Measurements from ENCODE around the gene ZNF235.
"Not testable (repeated sequence)": the region's sequence is repeated elsewhere in the genome, so short reads cannot be mapped to it uniquely, and the experiment has no call there.

ZNF235 gene

DNA sequence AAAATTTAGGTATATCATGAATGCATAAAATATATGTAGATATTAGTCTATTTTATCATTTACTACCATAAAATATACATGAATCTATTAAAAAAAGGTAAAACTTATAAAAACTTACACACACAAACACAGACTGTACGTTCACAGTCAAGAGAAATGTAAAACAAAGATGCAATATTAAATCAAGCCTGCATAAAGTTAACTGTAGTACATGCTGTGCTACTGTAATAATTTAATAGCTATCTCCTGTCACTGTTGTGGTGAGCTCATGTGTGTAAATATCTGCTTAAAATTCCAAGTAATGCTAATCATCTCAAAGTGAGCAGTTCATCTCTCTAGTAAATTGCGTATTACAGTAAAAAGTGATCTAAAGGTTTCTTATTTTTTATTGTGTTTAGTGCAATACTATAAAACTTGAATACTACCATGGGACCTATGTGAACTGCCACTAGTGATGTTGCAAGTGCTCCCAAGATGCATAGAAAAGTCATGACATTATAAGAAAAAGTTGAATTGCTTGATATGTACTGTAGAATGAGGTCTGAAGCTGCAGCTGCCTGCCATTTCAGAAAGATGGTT is 45.9 kb downstream of the ZNF235 start:
- no peak overlapping the region for H3K4me3 ChIP-seq (ENCODE audit: low read depth, low read length)
- no peak for DNase-seq (ENCODE audit: low read depth)

- no peak for DNase-seq (ENCODE audit: low read depth)
- no peak overlapping the region for H3K4me3 ChIP-seq (ENCODE audit: low read depth, low read length)
These were observed 46.7 kb downstream of the ZNF235 start for GRCh38 chr19:44258136-44258535.

- H3K4me3 ChIP-seq (ENCODE audit: low read depth, low read length): no peak overlapping the region
- DNase-seq (ENCODE audit: low read depth): no peak
These were observed 49.0 kb downstream of the ZNF235 start for GRCh38 chr19:44255705-44256411.

DNA sequence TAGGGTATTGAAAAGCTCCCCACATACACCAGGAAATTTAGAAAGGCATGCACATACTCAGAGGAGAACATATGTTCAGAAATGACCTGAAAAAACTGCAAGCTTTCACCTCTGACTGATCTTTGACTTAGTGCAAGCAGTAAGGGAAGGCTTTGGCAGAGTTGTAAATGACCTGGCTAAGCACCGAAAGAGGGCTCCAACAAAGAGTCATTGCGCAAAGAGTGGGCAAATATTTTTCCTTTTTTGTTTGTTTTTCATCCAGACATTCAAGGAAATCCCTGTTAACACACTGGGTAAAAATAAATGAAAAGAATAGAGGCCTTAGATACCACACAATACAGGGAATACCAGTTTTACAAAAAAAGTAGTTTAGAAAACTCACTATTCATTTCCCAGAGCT is 50.3 kb downstream of the ZNF235 start:
- no peak overlapping the region for H3K4me3 ChIP-seq (ENCODE audit: low read depth, low read length)
- DNase-seq (ENCODE audit: low read depth): no peak

DNA sequence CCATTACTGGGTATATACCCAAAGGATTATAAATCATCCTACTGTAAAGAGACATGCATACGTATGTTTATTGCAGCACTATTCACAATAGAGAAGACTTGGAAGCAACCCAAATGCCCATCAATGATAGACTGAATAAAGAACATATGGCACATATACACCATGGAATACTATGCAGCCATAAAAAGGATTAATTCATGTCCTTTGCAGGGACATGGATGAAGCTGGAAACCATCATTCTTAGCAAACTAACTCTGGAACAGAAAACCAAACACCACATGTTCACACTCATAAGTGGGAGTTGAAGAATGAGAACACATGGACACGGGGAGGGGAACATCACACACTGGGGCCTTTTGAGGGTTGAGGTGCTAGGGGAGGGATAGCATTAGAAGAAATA is 51.4 kb downstream of the ZNF235 start:
- DNase-seq (ENCODE audit: low read depth); H3K4me3 ChIP-seq (ENCODE audit: low read depth, low read length): not testable (repeated sequence)

- H3K4me3 ChIP-seq (ENCODE audit: low read depth, low read length); DNase-seq (ENCODE audit: low read depth): not testable (repeated sequence)
These were observed 52.5 kb downstream of the ZNF235 start for GRCh38 chr19:44252332-44252731.

GRCh38 chr19:44236384-44236783 is 68.4 kb downstream of the ZNF235 start:
- DNase-seq (ENCODE audit: low read depth): no peak
- no peak overlapping the region for H3K4me3 ChIP-seq (ENCODE audit: low read depth, low read length)

All from skeletal muscle cell (primary cell).